ENCODE measurements around the gene MEF2B. TPM values are rescaled to one million over a fixed set of nuclear protein-coding genes. Genes with fewer than 3 reads are reported as not detected.

Gene MEF2B
- 1.8 TPM for polyA plus RNA-seq (ENCODE audit: insufficient read length)
- long read RNA-seq, donor 1 = 0 reads
- long read RNA-seq, donor 2 = 0 reads
- long read RNA-seq, donor 3 = 0 reads
- long read RNA-seq, donor 4 = 0 reads
- long read RNA-seq, donor 5 = 0 reads
- long read RNA-seq, donor 6 = 0 reads
- long read RNA-seq, donor 7 = 0 reads
- long read RNA-seq, donor 8 = 0 reads

- DNase-seq = peak; percentile 63
Observed at GRCh38 chr19:19170053-19170872, at the start of gene MEF2B. Gene MEF2B, minus strand, starts transcription at chr19:19170263. Its CDS starts 19,528 bp downstream, at chr19:19150735.

GRCh38 chr19:19218911-19219310 is 48.8 kb upstream of the MEF2B start:
- DNase-seq = no peak

DNA sequence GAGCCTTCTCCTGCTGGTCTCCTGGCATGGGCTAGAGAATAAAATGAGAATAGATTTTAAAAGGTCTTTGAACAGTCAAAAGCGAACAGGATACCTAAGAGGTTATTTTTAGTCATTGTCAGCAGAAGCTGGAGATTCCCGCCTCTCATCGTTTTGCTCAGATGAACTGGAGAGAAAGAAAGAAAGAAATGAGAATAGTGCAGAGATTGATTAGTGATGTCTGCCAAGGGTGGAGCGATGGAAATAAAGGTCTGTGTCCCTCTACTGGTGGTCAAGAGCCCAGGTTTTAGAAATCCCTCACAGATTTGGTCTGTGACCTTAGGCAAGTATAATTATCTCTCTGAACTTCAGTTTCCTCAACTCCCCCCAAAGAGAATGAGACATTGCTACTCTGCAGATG is 47.0 kb upstream of the MEF2B start:
- no peak for DNase-seq

GRCh38 chr19:19215792-19216191 is 45.7 kb upstream of the MEF2B start:
- no peak for DNase-seq

DNA sequence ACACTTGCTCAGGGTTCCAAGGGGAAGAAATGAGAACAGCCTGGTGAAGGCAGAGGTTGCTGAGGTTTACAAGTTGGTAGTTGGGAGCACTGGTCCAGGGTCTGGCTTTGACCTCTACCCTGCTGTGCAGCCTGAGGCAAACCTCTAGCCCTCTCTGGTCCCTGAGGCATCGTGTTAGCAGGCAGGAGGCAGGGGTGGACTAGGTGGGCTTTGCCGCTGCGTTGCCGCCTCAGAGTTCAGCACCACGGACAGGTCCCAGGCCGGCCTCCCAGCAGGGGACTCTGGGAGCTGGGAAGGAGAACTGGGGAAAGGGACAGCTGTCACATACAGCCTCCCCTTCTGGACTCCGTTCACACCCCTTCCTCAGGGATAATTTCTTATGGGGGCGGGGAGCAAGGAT is 44.8 kb upstream of the MEF2B start:
- peak; percentile 68 for DNase-seq

DNA sequence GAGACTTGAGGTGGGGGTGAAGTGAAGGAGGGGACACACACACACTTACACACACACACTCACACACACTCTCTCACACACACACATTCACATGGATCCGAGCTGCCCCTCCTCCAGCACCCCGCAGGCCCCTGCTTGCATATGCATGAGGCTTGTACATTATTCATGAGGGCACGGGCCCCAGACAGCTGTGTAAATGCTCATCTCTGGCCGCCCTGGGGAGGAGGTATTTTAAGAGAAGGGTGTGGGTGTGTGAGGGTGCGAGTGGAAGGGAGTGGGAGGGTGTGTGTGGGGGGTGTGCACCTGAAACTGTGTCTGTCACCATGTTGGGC is 44.1 kb upstream of the MEF2B start:
- no peak for DNase-seq

- no peak for DNase-seq
Observed at GRCh38 chr19:19213426-19214158, 43.5 kb upstream of the MEF2B start.

- no peak for DNase-seq
Observed at GRCh38 chr19:19212916-19213315, 42.9 kb upstream of the MEF2B start.

DNA sequence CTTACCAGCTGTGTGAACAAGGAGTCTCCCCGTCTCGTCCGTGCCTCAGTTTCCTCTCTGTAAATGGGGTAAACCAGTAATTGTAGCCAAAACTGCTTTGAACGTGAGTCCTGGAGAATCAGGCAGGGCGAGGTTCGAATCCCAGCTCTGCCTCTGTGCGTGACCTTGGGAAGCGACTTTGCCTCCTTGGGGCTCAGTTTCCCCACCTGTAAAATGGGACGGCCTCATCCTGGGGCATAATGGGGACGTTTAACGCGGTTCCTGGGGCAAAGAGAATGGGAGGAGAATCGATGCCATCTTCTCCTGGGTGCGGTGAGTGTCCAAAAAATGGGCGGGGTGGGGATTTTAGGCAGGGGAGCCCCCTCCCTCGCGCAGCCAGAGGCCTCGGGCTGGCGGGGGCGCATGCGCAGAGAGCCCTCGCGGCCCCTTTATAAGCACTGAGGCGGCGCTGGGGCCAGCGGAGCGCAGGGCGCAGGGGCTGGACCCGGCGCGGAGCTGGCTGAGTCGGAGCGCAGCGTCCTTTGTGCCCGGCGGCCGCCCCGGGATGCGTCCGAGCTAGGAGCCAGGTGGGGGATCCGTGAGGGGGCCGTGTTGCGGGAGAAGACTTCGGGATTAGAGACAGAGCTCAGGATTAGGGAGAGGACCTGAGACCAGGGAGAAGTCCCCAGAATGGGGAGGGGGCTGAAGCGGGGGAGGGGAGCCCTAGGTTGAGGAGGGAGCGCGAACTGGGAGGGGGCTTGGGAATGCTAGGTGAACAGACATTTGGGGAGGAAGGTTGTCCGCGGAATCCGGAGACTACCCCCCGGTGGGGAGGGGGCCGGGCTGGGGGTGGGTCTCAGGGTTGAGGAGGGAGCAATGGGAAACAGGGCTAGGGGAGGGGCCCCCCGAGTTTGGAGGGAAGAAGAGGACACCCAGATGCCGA is 41.7 kb upstream of the MEF2B start, which contains the start of gene NCAN:
Gene NCAN (plus strand): TSS at position 460 of the 922 bp plus-strand sequence. CDS start 4,996 bp downstream, outside the sequence.
- DNase-seq = no peak

- no peak for DNase-seq
Observed at GRCh38 chr19:19209372-19209771, 39.3 kb upstream of the MEF2B start.

DNA sequence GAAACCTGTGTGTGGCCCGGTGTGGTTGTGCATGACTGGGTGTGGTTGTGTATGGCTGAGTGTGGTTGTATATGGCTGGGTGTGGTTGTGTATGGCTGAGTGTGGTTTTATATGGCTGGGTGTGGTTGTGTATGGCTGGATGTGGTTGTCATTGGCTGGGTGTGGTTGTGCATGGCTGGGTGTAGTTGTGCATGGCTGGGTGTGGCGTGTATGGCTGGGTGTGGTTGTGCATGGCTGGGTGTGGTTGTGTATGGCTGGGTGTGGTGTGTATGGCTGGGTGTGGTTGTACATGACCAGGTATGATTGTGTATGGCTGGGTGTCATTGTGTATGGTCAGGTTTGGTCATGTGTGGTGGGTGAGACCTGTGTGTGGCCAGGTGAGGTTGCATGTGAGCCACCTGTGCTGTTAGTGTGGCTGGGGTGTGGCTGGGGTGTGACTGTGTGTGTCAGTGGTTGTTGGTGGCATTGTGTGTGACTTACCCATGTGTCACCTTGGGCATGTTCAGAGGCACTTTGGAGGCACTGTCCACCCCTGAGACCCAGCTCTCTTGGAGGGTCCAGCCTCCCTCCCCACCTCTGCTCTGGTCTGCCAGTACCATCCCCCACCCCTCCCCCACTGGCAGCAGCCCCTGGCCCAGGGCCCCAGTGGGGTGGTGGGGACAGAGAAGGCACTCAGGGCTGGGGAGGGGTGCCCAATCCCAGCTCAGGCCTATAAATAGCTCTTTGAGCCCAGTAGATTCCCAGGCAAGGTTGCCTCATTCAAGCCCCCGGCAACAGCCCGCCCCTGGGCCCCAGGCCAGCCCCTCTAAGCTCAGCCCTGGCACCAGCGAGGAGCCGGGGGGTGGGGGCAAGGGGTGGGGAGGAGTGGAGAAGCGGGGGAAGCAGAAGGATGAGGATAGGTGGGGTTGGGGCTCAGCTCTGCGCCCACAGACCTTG is 37.8 kb upstream of the MEF2B start:
- no peak for DNase-seq

GRCh38 chr19:19206938-19207337 is 36.9 kb upstream of the MEF2B start:
- no peak for DNase-seq

DNA sequence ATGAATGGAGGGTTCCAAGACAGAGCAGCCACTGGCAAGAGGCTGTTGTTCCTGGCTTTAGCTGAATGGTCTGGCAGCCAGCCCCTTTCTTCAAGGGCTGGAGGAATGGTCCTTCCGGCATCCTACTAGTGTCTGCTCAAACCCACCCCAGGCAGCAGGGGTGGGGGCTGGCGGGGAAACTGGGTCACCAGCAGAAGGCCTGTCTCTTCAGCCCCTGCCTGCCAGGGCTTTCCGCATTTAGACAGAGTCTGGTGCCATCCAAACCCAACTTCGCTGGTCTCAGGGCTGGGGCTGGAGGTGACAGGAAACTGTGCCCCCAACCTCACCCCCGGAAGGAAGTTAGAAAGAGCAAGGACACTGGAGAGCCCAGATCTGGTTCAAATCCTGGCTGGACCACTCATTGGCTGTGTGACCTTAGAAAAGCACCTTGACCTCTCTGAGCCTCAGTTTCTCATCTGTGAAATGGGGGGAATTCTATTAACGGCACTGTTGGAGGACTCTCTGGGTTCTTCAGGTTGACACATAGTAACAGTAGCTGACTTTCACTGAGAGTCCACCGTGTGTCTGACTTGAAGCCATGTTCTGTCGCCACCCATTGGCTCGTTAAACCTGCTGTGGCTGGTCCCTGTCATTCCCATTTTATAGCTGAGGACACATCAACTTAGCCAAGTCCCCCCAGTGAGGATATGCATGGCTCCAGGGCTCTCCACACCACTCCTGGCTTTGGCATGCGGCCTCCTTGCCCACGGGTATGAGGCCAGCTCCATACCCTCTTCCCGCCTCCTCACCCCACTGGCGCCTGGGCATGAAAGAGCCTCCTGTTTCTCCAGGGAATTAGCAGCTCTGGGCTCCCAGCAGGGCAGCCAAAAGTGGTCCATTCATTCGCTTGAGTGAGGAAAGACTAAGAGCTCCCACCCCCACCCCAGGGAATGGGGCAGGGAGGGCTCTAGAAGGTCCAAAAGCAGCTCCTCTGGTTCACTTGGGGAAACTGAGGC is 35.6 kb upstream of the MEF2B start:
- no peak for DNase-seq

DNA sequence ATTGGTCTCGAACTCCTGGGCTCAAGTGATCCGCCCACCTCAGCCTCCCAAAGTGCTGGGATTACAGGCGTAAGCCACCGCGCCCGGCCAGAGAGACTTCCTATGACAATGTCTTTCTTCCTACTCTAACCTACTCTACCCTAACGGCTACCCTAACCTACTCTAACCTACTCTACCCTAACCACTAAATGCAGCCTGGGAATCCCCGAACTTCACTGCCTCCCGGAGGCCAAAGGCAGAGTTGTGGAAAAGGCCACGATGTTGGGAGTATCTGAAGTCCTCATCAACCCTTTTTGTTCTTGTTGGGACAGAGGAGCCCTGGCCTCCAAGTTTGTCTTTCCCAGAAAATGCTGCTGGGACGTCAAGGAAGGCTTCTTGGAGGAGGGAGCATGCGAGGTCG is 34.1 kb upstream of the MEF2B start:
- DNase-seq = no peak

DNA sequence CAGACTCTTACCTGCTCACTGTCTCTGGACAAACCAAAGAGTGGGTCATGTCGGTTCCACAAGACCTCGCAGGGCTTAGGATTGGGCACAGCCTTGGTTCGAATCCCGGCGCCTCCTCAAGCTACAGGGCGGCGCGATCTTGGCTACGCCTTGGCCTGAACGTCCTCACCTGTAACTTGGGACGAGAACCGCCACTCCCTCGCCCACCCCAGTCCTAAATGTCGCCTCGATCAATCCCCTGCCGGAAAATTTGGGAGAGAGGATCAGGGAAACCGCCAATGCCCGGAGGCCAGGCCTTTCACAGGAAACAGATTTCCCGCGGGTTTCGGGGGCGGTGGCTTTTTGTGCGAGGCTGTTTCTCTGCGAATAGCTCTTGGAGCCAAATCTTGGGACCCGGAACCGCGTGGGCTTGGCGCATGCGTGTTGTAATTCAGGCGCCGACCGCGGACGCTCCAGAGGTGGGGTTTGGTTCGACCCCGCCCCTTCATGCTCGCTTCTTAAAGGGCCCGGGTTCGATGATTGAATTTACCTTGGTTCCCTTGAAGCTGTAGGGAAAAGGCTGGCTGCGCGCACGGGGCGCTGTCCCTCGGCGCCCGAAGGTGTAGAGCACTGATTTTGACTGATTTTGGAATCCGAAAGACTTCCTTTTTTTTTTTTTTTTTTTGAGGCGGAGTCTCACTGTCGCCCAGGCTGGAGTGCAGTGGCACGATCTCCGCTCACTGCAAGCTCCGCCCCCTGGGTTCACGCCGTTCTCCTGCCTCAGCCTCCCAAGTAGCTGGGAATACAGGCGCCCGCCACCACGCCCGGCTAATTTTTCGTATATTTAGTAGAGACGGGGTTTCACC is 33.2 kb upstream of the MEF2B start, which contains the start of gene NR2C2AP:
Gene NR2C2AP (minus strand): TSS at position 403 of the 845 bp plus-strand sequence. CDS start 354 bp downstream, at position 49.
- peak; percentile 89 for DNase-seq

- no peak for DNase-seq
Observed at GRCh38 chr19:19202707-19203011, 32.6 kb upstream of the MEF2B start.

DNA sequence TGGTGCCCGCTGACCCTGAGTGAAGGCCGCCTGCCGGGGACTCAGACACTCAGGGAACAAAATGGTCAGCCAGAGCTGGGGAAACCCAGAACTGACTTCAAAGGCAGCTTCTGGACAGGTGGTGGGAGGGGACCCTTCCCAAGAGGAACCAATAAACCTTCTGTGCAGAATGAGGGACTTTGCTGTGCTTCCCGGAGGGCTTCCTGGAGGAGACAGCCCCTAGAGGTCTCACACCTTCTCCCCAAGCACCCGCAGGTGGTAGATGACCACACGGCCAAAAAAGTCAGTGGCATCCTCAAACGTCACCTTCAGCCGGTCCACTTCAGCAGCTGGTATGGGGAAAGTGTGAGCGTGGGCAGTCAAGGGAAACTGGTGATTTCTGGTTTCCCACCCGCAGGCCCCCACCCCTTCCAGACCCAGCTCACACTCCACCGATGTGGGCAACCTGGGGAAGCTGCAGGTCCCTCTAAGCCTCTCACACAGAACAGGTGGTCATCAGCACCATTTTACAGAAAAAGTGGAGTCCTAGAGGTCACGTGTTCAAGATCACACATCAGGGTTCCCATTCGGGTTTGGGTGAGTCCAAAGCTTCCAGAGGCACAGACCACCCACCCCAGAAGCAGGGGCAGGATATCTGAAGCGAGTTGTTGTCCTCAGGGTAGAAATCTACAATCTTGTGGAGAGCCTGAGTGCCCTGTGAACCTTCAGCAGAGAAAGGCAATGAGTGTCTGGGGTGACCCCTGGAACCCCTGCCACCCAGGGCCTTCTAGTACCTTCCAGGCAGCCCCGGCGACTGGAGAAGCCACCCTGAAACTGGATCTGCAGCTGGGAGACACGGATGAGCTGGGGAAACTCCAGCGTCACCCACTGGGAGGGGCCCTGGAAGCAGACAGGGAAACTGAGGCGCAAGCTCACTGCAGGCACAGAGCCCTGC is 31.9 kb upstream of the MEF2B start:
- DNase-seq = no peak
